GM11168 (cell line): ENCODE data around the gene IREB2.

Experiments used
- in situ Hi-C: fragments of 300-500 bp; cut with MboI; formaldehyde crosslinking; loops from one replicate; pipeline ENCODE4 v1.12.0; 2022; ENCODE audit warnings: low sequenced_read_pairs; ENCODE audit not compliant: unreplicated experiment

The IREB2 gene

GRCh38 chr15:78405336-78405924, 32.6 kb upstream of the IREB2 start:
- in situ Hi-C loops: loop anchor here (25.0 kb wide), 1 partner anchor 293 kb away; no protein-coding TSS in a partner anchor

GRCh38 chr15:78406016-78406585, 31.9 kb upstream of the IREB2 start:
- in situ Hi-C loops: loop anchor here (25.0 kb wide), 1 partner anchor 294 kb away; no protein-coding TSS in a partner anchor

GRCh38 chr15:78407608-78408354, 30.2 kb upstream of the IREB2 start:
- in situ Hi-C loops: loop anchor here (25.0 kb wide), 1 partner anchor 295 kb away; no protein-coding TSS in a partner anchor

GRCh38 chr15:78408355-78408640, 29.7 kb upstream of the IREB2 start:
- in situ Hi-C loops: loop anchor here (25.0 kb wide), 1 partner anchor 296 kb away; no protein-coding TSS in a partner anchor

- in situ Hi-C loops: loop anchor here (25.0 kb wide), 1 partner anchor 297 kb away; no protein-coding TSS in a partner anchor
These were observed 29.1 kb upstream of the IREB2 start for GRCh38 chr15:78408961-78409360.

GRCh38 chr15:78411061-78411460, 27.0 kb upstream of the IREB2 start:
- in situ Hi-C loops: loop anchor here (25.0 kb wide), 1 partner anchor 299 kb away; no protein-coding TSS in a partner anchor

- in situ Hi-C loops: loop anchor here (25.0 kb wide), 1 partner anchor 302 kb away; no protein-coding TSS in a partner anchor
These were observed 23.3 kb upstream of the IREB2 start for GRCh38 chr15:78414621-78415250.

GRCh38 chr15:78415284-78415683, 22.7 kb upstream of the IREB2 start:
- in situ Hi-C loops: loop anchor here (25.0 kb wide), 1 partner anchor 303 kb away; no protein-coding TSS in a partner anchor

GRCh38 chr15:78417754-78418630, 20.0 kb upstream of the IREB2 start:
- in situ Hi-C loops: loop anchor here (25.0 kb wide), 1 partner anchor 306 kb away; no protein-coding TSS in a partner anchor

GRCh38 chr15:78418686-78419085, 19.3 kb upstream of the IREB2 start:
- in situ Hi-C loops: loop anchor here (25.0 kb wide), 1 partner anchor 306 kb away; no protein-coding TSS in a partner anchor

GRCh38 chr15:78419367-78419766, 18.6 kb upstream of the IREB2 start:
- in situ Hi-C loops: loop anchor here (25.0 kb wide), 1 partner anchor 307 kb away; no protein-coding TSS in a partner anchor

- in situ Hi-C loops: loop anchor here (25.0 kb wide), 1 partner anchor 308 kb away; no protein-coding TSS in a partner anchor
These were observed 17.8 kb upstream of the IREB2 start for GRCh38 chr15:78420220-78420619.

GRCh38 chr15:78420766-78421165, 17.2 kb upstream of the IREB2 start:
- in situ Hi-C loops: loop anchor here (25.0 kb wide), 1 partner anchor 308 kb away; no protein-coding TSS in a partner anchor

GRCh38 chr15:78421238-78421965, 16.6 kb upstream of the IREB2 start:
- in situ Hi-C loops: loop anchor here (25.0 kb wide), 1 partner anchor 309 kb away; no protein-coding TSS in a partner anchor

- in situ Hi-C loops: loop anchor here (25.0 kb wide), 1 partner anchor 310 kb away; no protein-coding TSS in a partner anchor
These were observed 15.3 kb upstream of the IREB2 start for GRCh38 chr15:78422571-78423340.

- in situ Hi-C loops: loop anchor here (5.0 to 25.0 kb wide), 2 partner anchors 122 to 312 kb away; no protein-coding TSS in a partner anchor
These were observed 13.3 kb upstream of the IREB2 start for GRCh38 chr15:78424673-78425072.

GRCh38 chr15:78425643-78426042, 12.4 kb upstream of the IREB2 start:
- in situ Hi-C loops: loop anchor here (5.0 kb wide), 1 partner anchor 123 kb away; no protein-coding TSS in a partner anchor

GRCh38 chr15:78426300-78426699, 11.7 kb upstream of the IREB2 start:
- in situ Hi-C loops: loop anchor here (5.0 kb wide), 1 partner anchor 124 kb away; no protein-coding TSS in a partner anchor
